K562 (cell line): ENCODE measurements around the gene PHETA2. TPM values are rescaled to one million over a fixed set of nuclear protein-coding genes. Genes with fewer than 3 reads are reported as not detected.

Experiments
- ATAC-seq: fragments of 200-7000 bp; cut with Tn5 transposase; 3 replicates; pipeline ENCODE4 v1.9.1; 2020; ENCODE audit warnings: moderate library complexity
- BruUV-seq: library from RNA; stranded (reverse); fragments of 400-500 nt; replicated peaks from 2 replicates; lab custom pipeline; 2021; lab: Mats Ljungman, UMichigan
- CTCF ChIA-PET: fragments of 300-600 bp; formaldehyde crosslinking; extraction: SDS; loops from one replicate; lab custom pipeline; 2021; ENCODE audit warnings: low intra/inter-chr PET ratio; lab: Yijun Ruan, JAX
- POLR2A ChIA-PET: fragments of 300-600, 350-650 bp; sonication (Branson Sonifier 250); formaldehyde crosslinking; extraction: SDS; loops from one replicate; lab custom pipeline; 2021; ENCODE audit warnings: antibody characterized with exemption, inconsistent platforms; lab: Yijun Ruan, JAX
- DNase-seq, 4 experiments: peaks; one replicate each; pipeline versions ENCODE4 v3.0.0 to v3.0.0-alpha.2; 2011 to 2018; ENCODE audit warnings: low spot score in 3 of 4, mixed read lengths in 3 of 4; ENCODE audit errors: extremely low read depth in 1 of 4
- FAIRE-seq: peaks from 2 replicates; lab custom pipeline; 2011; peaks lifted over from hg19 to GRCh38; lab: Jason Lieb, UNC
- H2AFZ ChIP-seq: 2 replicates; pipeline ENCODE4 v1.6.0; 2011; ENCODE audit warnings: low read depth, low read length, control low read depth, inconsistent platforms
- H3K27ac ChIP-seq: fragments of 200-600 bp; 3 replicates; pipeline ENCODE4 v1.8.0; 2011; ENCODE audit warnings: low read depth, mild to moderate bottlenecking, control low read depth, inconsistent platforms, low read length, moderate library complexity, mixed read lengths; ENCODE audit errors: extremely low read depth
- H3K27me3 ChIP-seq, 2 experiments: fragments of 300-600 bp in 1 of 2; 2 replicates in 1 of 2; 3 replicates in 1 of 2; pipeline versions ENCODE4 v1.6.0 to v1.8.0; 2011; ENCODE audit warnings: inconsistent platforms in 2 of 2, low read length in 2 of 2, mild to moderate bottlenecking in 1 of 2, mixed read lengths in 1 of 2, moderate library complexity in 1 of 2; ENCODE audit not compliant: control insufficient read depth in 2 of 2, insufficient read depth in 2 of 2
- H3K36me3 ChIP-seq: fragments of 300-600 bp; 3 replicates; pipeline ENCODE4 v1.8.0; 2011; ENCODE audit warnings: mild to moderate bottlenecking, low read length, inconsistent platforms; ENCODE audit not compliant: control insufficient read depth, insufficient read depth
- H3K4me1 ChIP-seq, 2 experiments: fragments of 200-600 bp in 1 of 2; replicated peaks in 1 of 2; 2 replicates in 1 of 2; 3 replicates in 1 of 2; pipeline versions ENCODE4 v1.5.1 to v1.8.0; 2011; ENCODE audit warnings: inconsistent platforms in 2 of 2, low read length in 2 of 2, mild to moderate bottlenecking in 1 of 2, mixed read lengths in 1 of 2, moderate library complexity in 1 of 2; ENCODE audit not compliant: control insufficient read depth in 2 of 2, insufficient read depth in 2 of 2
- H3K4me2 ChIP-seq: 2 replicates; pipeline ENCODE4 v1.6.1; 2011; ENCODE audit warnings: low read length, control low read depth, inconsistent platforms, mixed read lengths; ENCODE audit not compliant: insufficient read depth
- H3K4me3 ChIP-seq: fragments of 200-600 bp; sonication (generic), shearing (Covaris generic); 2 replicates; pipeline ENCODE4 v1.5.1; 2016; ENCODE audit warnings: control low read depth, inconsistent platforms
- H3K79me2 ChIP-seq: fragments of 200-600 bp; 3 replicates; pipeline ENCODE4 v1.8.0; 2011; ENCODE audit warnings: low read length, inconsistent platforms; ENCODE audit not compliant: control insufficient read depth, insufficient read depth
- H3K9ac ChIP-seq, 2 experiments: 2 replicates each; pipeline versions ENCODE4 v1.6.0 to v1.6.1; 2011; ENCODE audit warnings: low read depth in 2 of 2, low read length in 2 of 2, control low read depth in 1 of 2, inconsistent platforms in 1 of 2, mild to moderate bottlenecking in 1 of 2, mixed read lengths in 1 of 2; ENCODE audit not compliant: insufficient read depth in 1 of 2
- H3K9me1 ChIP-seq: one replicate; pipeline ENCODE4 v1.6.0; 2011; ENCODE audit warnings: inconsistent platforms, mild to moderate bottlenecking, low read length, moderate library complexity; ENCODE audit not compliant: control insufficient read depth, insufficient read depth
- H3K9me3 ChIP-seq: replicated peaks from 2 replicates; pipeline ENCODE4 v1.5.1; 2011; ENCODE audit warnings: low read depth, low read length, inconsistent platforms; ENCODE audit not compliant: control insufficient read depth, insufficient read depth
- H4K20me1 ChIP-seq: replicated peaks from 2 replicates; pipeline ENCODE4 v1.6.1; 2011; ENCODE audit warnings: low read length, inconsistent platforms, mixed read lengths; ENCODE audit not compliant: control insufficient read depth, insufficient read depth
- CREBBP ChIP-seq: IDR thresholded peaks from one replicate; pipeline ENCODE4 v1.6.1; 2012; ENCODE audit warnings: low read depth, mild to moderate bottlenecking, control low read depth, inconsistent platforms, low read length
- CXXC5 ChIP-seq: fragments of 250-450 bp; sonication (Bioruptor Pico); IDR thresholded peaks from 2 replicates; pipeline ENCODE4 v1.8.0; 2022; ENCODE audit warnings: inconsistent platforms, mild to moderate bottlenecking, moderate library complexity
- NELFE ChIP-seq: IDR thresholded peaks from 2 replicates; pipeline ENCODE4 v1.6.1; 2011; ENCODE audit warnings: mild to moderate bottlenecking; ENCODE audit not compliant: insufficient read depth, insufficient read length
- RB1 ChIP-seq: fragments of 450-650 bp; IDR thresholded peaks from 2 replicates; pipeline ENCODE4 v1.6.1; 2017; ENCODE audit warnings: low read depth, mild to moderate bottlenecking
- RBM34 ChIP-seq: fragments of 200-400 bp; formaldehyde crosslinking; IDR thresholded peaks from 2 replicates; pipeline ENCODE4 v1.6.1; 2018; ENCODE audit warnings: low read length, borderline replicate concordance; ENCODE audit not compliant: insufficient read depth
- TAF7 ChIP-seq: fragments of 450-650 bp; IDR thresholded peaks from 2 replicates; pipeline ENCODE4 v1.6.1; 2016; ENCODE audit warnings: missing genetic modification characterization, missing compliant biosample characterization
- TRIM24 ChIP-seq, 2 experiments: fragments of 450-650 bp; IDR thresholded peaks; 2 replicates each; pipeline ENCODE4 v1.6.1; 2016
- ZNF133 ChIP-seq: fragments of 250-450 bp; sonication (Bioruptor Pico); IDR thresholded peaks from 2 replicates; pipeline ENCODE4 v1.4.0; 2020; ENCODE audit warnings: mild to moderate bottlenecking
- whole genome bisulfite sequencing: fragments of 100-300 bp; shearing (Covaris generic); methylation state at CpG from one replicate; pipeline ENCODE4 v1.1.6; 2016; ENCODE audit warnings: low coverage, mixed read lengths; ENCODE audit not compliant: insufficient coverage; ENCODE audit errors: missing lambda C conversion rate; 5-methylcytosine and 5-hydroxymethylcytosine counted together
- in situ Hi-C: fragments of 300-500 bp; cut with MboI; formaldehyde crosslinking; loops from 4 replicates; pipeline ENCODE4 v1.15.0; 2018; ENCODE audit warnings: inconsistent platforms, mixed read lengths
- intact Hi-C: fragments of 100-400 bp; cut with micrococcal nuclease; formaldehyde crosslinking; loops from 2 replicates; pipeline ENCODE4 v1.14.2; 2022
- polyA plus RNA-seq, 8 experiments: library from polyadenylated mRNA; depleted of rRNA in 4 of 8; stranded (reverse) in 5 of 8; unstranded in 3 of 8; fragments of >200 nt; fragmentation: Nextera tagmentation in 2 of 8; fragmentation: Illumina TruSeq in 1 of 8; extraction: Ambion mirVana in 2 of 8; extraction: Trizol in 1 of 8; gene quantifications; 2 replicates each; pipeline versions ENCODE4 v1.2.1 to v1.2.3, GENCODE V29; 2011 to 2014; ENCODE audit warnings: inconsistent platforms in 1 of 8, missing spikeins in 1 of 8
- total RNA-seq, 7 experiments: library from RNA; depleted of rRNA in 6 of 7; stranded (reverse); fragments of >200 nt in 6 of 7; fragmentation: Illumina TruSeq in 2 of 7; extraction: Trizol in 2 of 7; gene quantifications; 2 replicates each; pipeline versions ENCODE4 v1.2.1 to v1.2.3, GENCODE V29; 2011 to 2021; ENCODE audit warnings: low replicate concordance in 1 of 7
- TF ChIP-seq, protein P1 (sequence below), 2 experiments: IDR thresholded peaks; 2 replicates each; pipeline ENCODE4 v1.6.1; 2011; ENCODE audit warnings: borderline replicate concordance in 1 of 2, control low read depth in 1 of 2, low read depth in 1 of 2, low read length in 1 of 2, mild to moderate bottlenecking in 1 of 2, mixed read lengths in 1 of 2, moderate library complexity in 1 of 2; ENCODE audit not compliant: insufficient read depth in 1 of 2, insufficient read length in 1 of 2, poor library complexity in 1 of 2, severe bottlenecking in 1 of 2; ENCODE audit errors: extremely low read depth in 1 of 2
- TF ChIP-seq, protein P2 (sequence below), 2 experiments: fragments of 250-450 bp in 1 of 2; fragments of 450-650 bp in 1 of 2; sonication (Bioruptor Pico) in 1 of 2; IDR thresholded peaks; 2 replicates each; pipeline versions ENCODE4 v1.6.1 to v1.8.0; 2016 to 2021; ENCODE audit warnings: mild to moderate bottlenecking in 2 of 2, moderate library complexity in 2 of 2, missing compliant biosample characterization in 1 of 2, missing genetic modification characterization in 1 of 2
- TF ChIP-seq, protein P3 (sequence below): sonication (generic); formaldehyde crosslinking; IDR thresholded peaks from 2 replicates; pipeline ENCODE4 v1.8.1; 2023; ENCODE audit warnings: missing genetic modification reagents, mild to moderate bottlenecking, borderline replicate concordance
- TF ChIP-seq, protein P4 (sequence below): fragments of 250-450 bp; sonication (Bioruptor Pico); IDR thresholded peaks from 2 replicates; pipeline ENCODE4 v1.9.0; 2021; ENCODE audit warnings: mild to moderate bottlenecking, inconsistent platforms

PHETA2 gene
- total and polyA plus RNA-seq, 9 of the 15 experiments (the other 6 are each of a cell fraction or from before 2014, with no cell fraction given), result 0.07 to 0.22 (median 0.08) TPM; not detected in 5

DNA sequence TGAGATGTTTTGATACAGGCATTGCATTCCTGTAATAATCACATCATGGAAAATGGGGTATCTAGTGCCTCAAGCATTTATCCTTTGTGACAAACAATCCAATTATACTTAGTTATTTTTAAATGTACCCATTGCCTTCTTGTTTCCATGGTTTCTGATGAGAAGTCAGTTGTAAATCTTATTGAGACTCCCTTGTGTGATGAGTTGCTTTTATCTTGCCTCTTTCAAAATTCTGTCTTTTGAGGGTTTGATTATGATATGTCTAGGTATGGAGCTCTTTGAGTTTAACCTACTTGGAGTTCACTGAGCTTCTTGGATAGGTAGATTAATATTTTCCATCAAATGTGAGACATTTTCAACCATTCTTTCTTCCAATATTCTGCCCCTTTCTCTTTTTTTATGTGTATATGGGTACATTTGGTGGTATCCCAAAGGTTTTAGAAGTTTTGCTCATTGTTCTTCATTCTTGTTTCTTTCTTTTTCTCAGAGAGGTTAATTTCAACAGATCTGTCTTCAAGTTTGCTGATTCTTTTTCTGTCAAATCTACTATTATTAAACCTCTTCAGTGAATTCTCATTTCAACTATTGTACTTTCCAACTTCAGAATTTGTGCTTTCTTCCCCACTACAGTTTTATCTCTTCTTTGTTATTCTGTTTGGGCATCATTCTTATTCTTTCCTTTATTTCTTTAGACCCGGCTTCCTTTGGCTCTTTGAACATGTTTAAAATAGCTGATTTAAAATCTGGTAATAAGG is 17.1 kb upstream of the PHETA2 start:
- no peaks in the 10 kb centered on the region for H3K4me1 ChIP-seq
- FAIRE-seq (peak; percentile 29), DNase-seq (no peak), ATAC-seq (no peak)
- H4K20me1 ChIP-seq, result no peaks in the 10 kb centered on the region
- no peaks in the 10 kb centered on the region for H3K79me2 ChIP-seq
- H3K4me3 ChIP-seq, result no peak overlapping the region
- in situ Hi-C loops (no loop called here), intact Hi-C loops (no loop called here)
- no peaks in the 10 kb centered on the region for H3K27me3 ChIP-seq
- H2AFZ ChIP-seq, result no peak overlapping the region
- no peak overlapping the region for H3K27ac ChIP-seq
- 91% methylated on average over 1 of the region's 1 CpG for WGBS
- no peaks in the 10 kb centered on the region; the same call in none of the 2 replicates for H3K9me3 ChIP-seq
- POLR2A ChIA-PET, result no interaction called here
- no peak overlapping the region for H3K9ac ChIP-seq
- H3K4me2 ChIP-seq, result no peak overlapping the region
- no TSS peak for BruUV-seq
- CTCF ChIA-PET, result no interaction called here
- no peaks in the 10 kb centered on the region for H3K9me1 ChIP-seq
- peaks cover 24% of the 10 kb centered on the region; the same call in 2 of the 3 replicates for H3K36me3 ChIP-seq
- TF ChIP-seq, protein P1, sequence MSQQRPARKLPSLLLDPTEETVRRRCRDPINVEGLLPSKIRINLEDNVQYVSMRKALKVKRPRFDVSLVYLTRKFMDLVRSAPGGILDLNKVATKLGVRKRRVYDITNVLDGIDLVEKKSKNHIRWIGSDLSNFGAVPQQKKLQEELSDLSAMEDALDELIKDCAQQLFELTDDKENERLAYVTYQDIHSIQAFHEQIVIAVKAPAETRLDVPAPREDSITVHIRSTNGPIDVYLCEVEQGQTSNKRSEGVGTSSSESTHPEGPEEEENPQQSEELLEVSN (IDR thresholded peaks at IDR 0.05; ENCODE audit: borderline replicate concordance in 1 of 2, extremely low read depth in 1 of 2, insufficient read depth in 1 of 2, insufficient read length in 1 of 2, low read depth in 1 of 2, low read length in 1 of 2, poor library complexity in 1 of 2, severe bottlenecking in 1 of 2), result no peak
- no peak for TF ChIP-seq NELFE
- TF ChIP-seq TAF7, result no peak
- TF ChIP-seq CREBBP, result no peak
- TF ChIP-seq RBM34, result no peak
- TF ChIP-seq ZNF133 (CRISPR knock-in tag), result no peak
- TF ChIP-seq, protein P2, sequence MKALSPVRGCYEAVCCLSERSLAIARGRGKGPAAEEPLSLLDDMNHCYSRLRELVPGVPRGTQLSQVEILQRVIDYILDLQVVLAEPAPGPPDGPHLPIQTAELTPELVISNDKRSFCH (CRISPR knock-in tag; IDR thresholded peaks at IDR 0.05), result no peak
- TF ChIP-seq, protein P2 (tag; IDR thresholded peaks at IDR 0.05), result no peak
- TF ChIP-seq CXXC5 (CRISPR knock-in tag), result no peak
- TF ChIP-seq, protein P3, sequence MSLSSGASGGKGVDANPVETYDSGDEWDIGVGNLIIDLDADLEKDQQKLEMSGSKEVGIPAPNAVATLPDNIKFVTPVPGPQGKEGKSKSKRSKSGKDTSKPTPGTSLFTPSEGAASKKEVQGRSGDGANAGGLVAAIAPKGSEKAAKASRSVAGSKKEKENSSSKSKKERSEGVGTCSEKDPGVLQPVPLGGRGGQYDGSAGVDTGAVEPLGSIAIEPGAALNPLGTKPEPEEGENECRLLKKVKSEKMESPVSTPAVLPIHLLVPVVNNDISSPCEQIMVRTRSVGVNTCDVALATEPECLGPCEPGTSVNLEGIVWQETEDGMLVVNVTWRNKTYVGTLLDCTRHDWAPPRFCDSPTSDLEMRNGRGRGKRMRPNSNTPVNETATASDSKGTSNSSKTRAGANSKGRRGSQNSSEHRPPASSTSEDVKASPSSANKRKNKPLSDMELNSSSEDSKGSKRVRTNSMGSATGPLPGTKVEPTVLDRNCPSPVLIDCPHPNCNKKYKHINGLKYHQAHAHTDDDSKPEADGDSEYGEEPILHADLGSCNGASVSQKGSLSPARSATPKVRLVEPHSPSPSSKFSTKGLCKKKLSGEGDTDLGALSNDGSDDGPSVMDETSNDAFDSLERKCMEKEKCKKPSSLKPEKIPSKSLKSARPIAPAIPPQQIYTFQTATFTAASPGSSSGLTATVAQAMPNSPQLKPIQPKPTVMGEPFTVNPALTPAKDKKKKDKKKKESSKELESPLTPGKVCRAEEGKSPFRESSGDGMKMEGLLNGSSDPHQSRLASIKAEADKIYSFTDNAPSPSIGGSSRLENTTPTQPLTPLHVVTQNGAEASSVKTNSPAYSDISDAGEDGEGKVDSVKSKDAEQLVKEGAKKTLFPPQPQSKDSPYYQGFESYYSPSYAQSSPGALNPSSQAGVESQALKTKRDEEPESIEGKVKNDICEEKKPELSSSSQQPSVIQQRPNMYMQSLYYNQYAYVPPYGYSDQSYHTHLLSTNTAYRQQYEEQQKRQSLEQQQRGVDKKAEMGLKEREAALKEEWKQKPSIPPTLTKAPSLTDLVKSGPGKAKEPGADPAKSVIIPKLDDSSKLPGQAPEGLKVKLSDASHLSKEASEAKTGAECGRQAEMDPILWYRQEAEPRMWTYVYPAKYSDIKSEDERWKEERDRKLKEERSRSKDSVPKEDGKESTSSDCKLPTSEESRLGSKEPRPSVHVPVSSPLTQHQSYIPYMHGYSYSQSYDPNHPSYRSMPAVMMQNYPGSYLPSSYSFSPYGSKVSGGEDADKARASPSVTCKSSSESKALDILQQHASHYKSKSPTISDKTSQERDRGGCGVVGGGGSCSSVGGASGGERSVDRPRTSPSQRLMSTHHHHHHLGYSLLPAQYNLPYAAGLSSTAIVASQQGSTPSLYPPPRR, result no peak
- TF ChIP-seq TRIM24 (IDR thresholded peaks at IDR 0.05), result no peak
- TF ChIP-seq RB1, result no peak
- TF ChIP-seq, protein P4, sequence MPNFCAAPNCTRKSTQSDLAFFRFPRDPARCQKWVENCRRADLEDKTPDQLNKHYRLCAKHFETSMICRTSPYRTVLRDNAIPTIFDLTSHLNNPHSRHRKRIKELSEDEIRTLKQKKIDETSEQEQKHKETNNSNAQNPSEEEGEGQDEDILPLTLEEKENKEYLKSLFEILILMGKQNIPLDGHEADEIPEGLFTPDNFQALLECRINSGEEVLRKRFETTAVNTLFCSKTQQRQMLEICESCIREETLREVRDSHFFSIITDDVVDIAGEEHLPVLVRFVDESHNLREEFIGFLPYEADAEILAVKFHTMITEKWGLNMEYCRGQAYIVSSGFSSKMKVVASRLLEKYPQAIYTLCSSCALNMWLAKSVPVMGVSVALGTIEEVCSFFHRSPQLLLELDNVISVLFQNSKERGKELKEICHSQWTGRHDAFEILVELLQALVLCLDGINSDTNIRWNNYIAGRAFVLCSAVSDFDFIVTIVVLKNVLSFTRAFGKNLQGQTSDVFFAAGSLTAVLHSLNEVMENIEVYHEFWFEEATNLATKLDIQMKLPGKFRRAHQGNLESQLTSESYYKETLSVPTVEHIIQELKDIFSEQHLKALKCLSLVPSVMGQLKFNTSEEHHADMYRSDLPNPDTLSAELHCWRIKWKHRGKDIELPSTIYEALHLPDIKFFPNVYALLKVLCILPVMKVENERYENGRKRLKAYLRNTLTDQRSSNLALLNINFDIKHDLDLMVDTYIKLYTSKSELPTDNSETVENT, result no peak
